ENCODE data around the gene ISOC1. TPM values are rescaled to one million over a fixed set of nuclear protein-coding genes. Genes with fewer than 3 reads are reported as not detected.

ISOC1 gene
- polyA plus RNA-seq, 1 donor (not counting 4 experiments of a cell fraction or from before 2014, with no cell fraction given) = 26.4 TPM

- no peak overlapping the region for H3K4me3 ChIP-seq (ENCODE audit: control insufficient read depth in 2 of 3, extremely low read depth in 1 of 3, insufficient read depth in 2 of 3, low read depth in 1 of 3, low read length in 3 of 3)
- dilution Hi-C loops (cut with MboI; ENCODE audit: extremely low pct_ligation_motif_present, low sequenced_read_pairs) = no loop called here
- H4K20me1 ChIP-seq (ENCODE audit: control insufficient read depth, extremely low read depth, insufficient read depth, low read length) = no peaks in the 10 kb centered on the region
- no peaks in the 10 kb centered on the region for H3K27me3 ChIP-seq (ENCODE audit: control insufficient read depth, extremely low read depth, insufficient read depth, low read length)
- H3K27ac ChIP-seq (ENCODE audit: control insufficient read depth, insufficient read depth, low read length) = no peak overlapping the region
- H3K9me1 ChIP-seq (ENCODE audit: control insufficient read depth, extremely low read depth, insufficient read depth, low read length) = no peaks in the 10 kb centered on the region
- no peak for TF ChIP-seq CTCF (optimal IDR thresholded peaks at IDR 0.05 in 1 of 3, IDR thresholded peaks at IDR 0.05 in 1 of 3, conservative IDR thresholded peaks at IDR 0.05 in 1 of 3; ENCODE audit: extremely low read depth in 1 of 3, insufficient read depth in 2 of 3, low read length in 3 of 3)
- TF ChIP-seq EZH2 (IDR thresholded peaks at IDR 0.05; ENCODE audit: low read length) = no peak
- FAIRE-seq = no peak
- H3K4me1 ChIP-seq (ENCODE audit: control insufficient read depth, extremely low read depth, insufficient read depth, low read length) = no peaks in the 10 kb centered on the region
- no peak overlapping the region for H3K9ac ChIP-seq (ENCODE audit: control insufficient read depth, extremely low read depth, insufficient read depth, low read length)
- H3K4me2 ChIP-seq (ENCODE audit: control insufficient read depth, extremely low read depth, insufficient read depth, low read depth, low read length) = no peak overlapping the region
- H3K36me3 ChIP-seq (ENCODE audit: control insufficient read depth in 2 of 2, extremely low read depth in 1 of 2, insufficient read depth in 2 of 2, low read length in 2 of 2) = no peaks in the 10 kb centered on the region
- no peaks in the 10 kb centered on the region for H3K9me3 ChIP-seq (ENCODE audit: control insufficient read depth, low read depth, low read length)
- no peaks in the 10 kb centered on the region for H3K79me2 ChIP-seq (ENCODE audit: control insufficient read depth, insufficient read depth, low read length)
- no peak for DNase-seq (ENCODE audit: low read depth, low spot score)
- no peak overlapping the region for H2AFZ ChIP-seq (ENCODE audit: control insufficient read depth, low read length)
These were observed 13.8 kb upstream of the ISOC1 start for GRCh38 chr5:129080766-129081165.

- no peak for FAIRE-seq
These were observed 12.1 kb upstream of the ISOC1 start for GRCh38 chr5:129082225-129083136.

More at GRCh38 chr5:129082225-129083136, 12.1 kb upstream of the ISOC1 start:
- Histone ChIP-seq H4K20me1 (ENCODE audit: control insufficient read depth, extremely low read depth, insufficient read depth, low read length) (no peaks in the 10 kb centered on the region), H2AFZ (ENCODE audit: control insufficient read depth, low read length) (no peak overlapping the region), H3K4me2 (ENCODE audit: control insufficient read depth, extremely low read depth, insufficient read depth, low read depth, low read length) (no peak overlapping the region), H3K4me1 (ENCODE audit: control insufficient read depth, extremely low read depth, insufficient read depth, low read length) (no peaks in the 10 kb centered on the region), H3K9me3 (ENCODE audit: control insufficient read depth, low read depth, low read length) (no peaks in the 10 kb centered on the region), H3K9ac (ENCODE audit: control insufficient read depth, extremely low read depth, insufficient read depth, low read length) (no peak overlapping the region), H3K9me1 (ENCODE audit: control insufficient read depth, extremely low read depth, insufficient read depth, low read length) (no peaks in the 10 kb centered on the region), H3K79me2 (ENCODE audit: control insufficient read depth, insufficient read depth, low read length) (no peaks in the 10 kb centered on the region), H3K36me3 (ENCODE audit: control insufficient read depth in 2 of 2, extremely low read depth in 1 of 2, insufficient read depth in 2 of 2, low read length in 2 of 2) (no peaks in the 10 kb centered on the region), H3K27ac (ENCODE audit: control insufficient read depth, insufficient read depth, low read length) (no peak overlapping the region), H3K4me3 (ENCODE audit: control insufficient read depth in 2 of 3, extremely low read depth in 1 of 3, insufficient read depth in 2 of 3, low read depth in 1 of 3, low read length in 3 of 3) (no peak overlapping the region), H3K27me3 (ENCODE audit: control insufficient read depth, extremely low read depth, insufficient read depth, low read length) (no peaks in the 10 kb centered on the region)
- TF ChIP-seq EZH2 (IDR thresholded peaks at IDR 0.05; ENCODE audit: low read length) = no peak
- TF ChIP-seq CTCF (optimal IDR thresholded peaks at IDR 0.05 in 1 of 3, IDR thresholded peaks at IDR 0.05 in 1 of 3, conservative IDR thresholded peaks at IDR 0.05 in 1 of 3; ENCODE audit: extremely low read depth in 1 of 3, insufficient read depth in 2 of 3, low read length in 3 of 3) = no peak
- DNase-seq (ENCODE audit: low read depth, low spot score) = no peak
- dilution Hi-C loops (cut with MboI; ENCODE audit: extremely low pct_ligation_motif_present, low sequenced_read_pairs) = no loop called here
